Gastroesophageal sphincter (tissue), 4 donors: ENCODE data around the gene TARP.
"Not testable (repeated sequence)": the region's sequence is repeated elsewhere in the genome, so short reads cannot be mapped to it uniquely, and the experiment has no call there.

Experiments used
- ATAC-seq: fragments of 150-250 bp; one replicate; pipeline ENCODE4 v1.9.1; 2016; ENCODE audit warnings: mild to moderate bottlenecking, moderate library complexity
- H3K27ac ChIP-seq, 4 donors: fragments of 200-600 bp; sonication (generic) in 3 of 4; 1 replicate in 3 of 4; 2 replicates in 1 of 4; pipeline ENCODE4 v1.5.1; 2016 to 2019
- H3K27me3 ChIP-seq: fragments of 200-600 bp; sonication (generic); one replicate; pipeline ENCODE4 v1.5.1; 2019
- H3K36me3 ChIP-seq, 2 donors: fragments of 200-600 bp; sonication (generic); one replicate each; pipeline ENCODE4 v1.5.1; 2019; ENCODE audit warnings: control low read depth in 1 of 2
- H3K4me1 ChIP-seq, 3 donors: fragments of 200-600 bp; sonication (generic); 1 replicate in 2 of 3; 2 replicates in 1 of 3; pipeline ENCODE4 v1.5.1; 2016 to 2019; ENCODE audit warnings: control low read depth in 2 of 3
- H3K4me3 ChIP-seq, 2 donors: fragments of 200-600 bp; sonication (generic); one replicate each; pipeline ENCODE4 v1.5.1; 2019; ENCODE audit warnings: mild to moderate bottlenecking in 1 of 2, moderate library complexity in 1 of 2
- H3K9me3 ChIP-seq, 3 donors: fragments of 200-600 bp; sonication (generic); one replicate each; pipeline ENCODE4 v1.5.1; 2017 to 2019; ENCODE audit warnings: control low read depth in 2 of 3
- CTCF ChIP-seq, 4 experiments: fragments of 200-600 bp in 2 of 4; fragments of 450-650 bp in 2 of 4; sonication (generic) in 1 of 4; IDR thresholded peaks; one replicate each; pipeline ENCODE4 v1.5.1; 2017 to 2019; ENCODE audit warnings: antibody characterized with exemption in 4 of 4, mild to moderate bottlenecking in 2 of 4, moderate library complexity in 2 of 4
- EP300 ChIP-seq: sonication (generic); formaldehyde crosslinking; IDR thresholded peaks from one replicate; pipeline ENCODE4 v1.6.1; 2017; ENCODE audit warnings: antibody characterized with exemption, mild to moderate bottlenecking
- POLR2A ChIP-seq, 2 donors: fragments of 450-650 bp; IDR thresholded peaks; one replicate each; pipeline ENCODE4 v1.6.1; 2017; ENCODE audit warnings: antibody characterized with exemption in 2 of 2, mild to moderate bottlenecking in 2 of 2, moderate library complexity in 1 of 2
- POLR2AphosphoS5 ChIP-seq: sonication (generic); formaldehyde crosslinking; IDR thresholded peaks from one replicate; pipeline ENCODE4 v1.6.1; 2017; ENCODE audit warnings: antibody characterized with exemption
- WGBS, 2 donors: methylation state at CpG; one replicate each; pipeline ENCODE4 v1.1.5; 2018; ENCODE audit warnings: low coverage in 1 of 2; 5-methylcytosine and 5-hydroxymethylcytosine counted together

TARP gene

GRCh38 chr7:38245409-38245977 is 27.9 kb downstream of the TARP start:
- Histone ChIP-seq H3K4me1 (no peaks in the 10 kb centered on the region), H3K36me3 (no peaks in the 10 kb centered on the region), H3K4me3 (no peak overlapping the region), H3K9me3 (no peaks in the 10 kb centered on the region), H3K27me3 (no peaks in the 10 kb centered on the region), H3K27ac (no peak overlapping the region)
- no peak for TF ChIP-seq POLR2A (IDR thresholded peaks at IDR 0.05)
- no peak for TF ChIP-seq EP300
- TF ChIP-seq POLR2AphosphoS5, result no peak
- TF ChIP-seq CTCF (IDR thresholded peaks at IDR 0.05), result no peak
- WGBS, 2 donors, result 49 to 67% methylated on average over 2 of the region's 3 CpGs
- ATAC-seq, result no peak

- H3K4me3 ChIP-seq, result no peak overlapping the region
- no peaks in the 10 kb centered on the region for H3K27me3 ChIP-seq
- no peak for ATAC-seq
- H3K36me3 ChIP-seq, result no peaks in the 10 kb centered on the region
- no peak overlapping the region for H3K27ac ChIP-seq
- no peaks in the 10 kb centered on the region for H3K4me1 ChIP-seq
- H3K9me3 ChIP-seq, result no peaks in the 10 kb centered on the region
- TF ChIP-seq EP300 (no peak), CTCF (IDR thresholded peaks at IDR 0.05) (no peak), POLR2AphosphoS5 (no peak), POLR2A (IDR thresholded peaks at IDR 0.05) (no peak)
- WGBS, 2 donors, result 86 to 92% methylated on average over 10 to 13 of the region's 14 CpGs
Observed at GRCh38 chr7:38244516-38244915, 28.9 kb downstream of the TARP start.

- H3K9me3 ChIP-seq, H3K4me3 ChIP-seq, H3K4me1 ChIP-seq, H3K27me3 ChIP-seq, ATAC-seq, H3K27ac ChIP-seq, H3K36me3 ChIP-seq: not testable (repeated sequence)
- 43 to 70% methylated on average over 5 of the region's 5 CpGs for WGBS, 2 donors
Observed at GRCh38 chr7:38243345-38243744, 30.1 kb downstream of the TARP start.

GRCh38 chr7:38242814-38243213 is 30.6 kb downstream of the TARP start:
- Histone ChIP-seq H3K36me3 (no peaks in the 10 kb centered on the region), H3K9me3 (no peaks in the 10 kb centered on the region), H3K4me3 (no peak overlapping the region), H3K4me1 (no peaks in the 10 kb centered on the region), H3K27me3 (no peaks in the 10 kb centered on the region), H3K27ac (no peak overlapping the region)
- no peak for TF ChIP-seq POLR2A (IDR thresholded peaks at IDR 0.05)
- TF ChIP-seq POLR2AphosphoS5, result no peak
- TF ChIP-seq CTCF (IDR thresholded peaks at IDR 0.05), result no peak
- TF ChIP-seq EP300, result no peak
- no peak for ATAC-seq
- 82 to 86% methylated on average over 5 to 6 of the region's 6 CpGs for WGBS, 2 donors

GRCh38 chr7:38241071-38241470 is 32.4 kb downstream of the TARP start:
- no peak overlapping the region for H3K4me3 ChIP-seq
- no peaks in the 10 kb centered on the region for H3K36me3 ChIP-seq
- 69 to 73% methylated on average over 2 to 3 of the region's 3 CpGs for WGBS, 2 donors
- H3K4me1 ChIP-seq, result no peaks in the 10 kb centered on the region
- no peak for TF ChIP-seq POLR2A (IDR thresholded peaks at IDR 0.05)
- TF ChIP-seq CTCF (IDR thresholded peaks at IDR 0.05), result no peak
- TF ChIP-seq EP300, result no peak
- no peak for TF ChIP-seq POLR2AphosphoS5
- H3K9me3 ChIP-seq, result no peaks in the 10 kb centered on the region
- H3K27ac ChIP-seq, result no peak overlapping the region
- no peaks in the 10 kb centered on the region for H3K27me3 ChIP-seq
- ATAC-seq, result no peak

GRCh38 chr7:38239129-38239528 is 34.3 kb downstream of the TARP start:
- H3K4me1 ChIP-seq, H3K27me3 ChIP-seq, H3K9me3 ChIP-seq, H3K4me3 ChIP-seq, H3K27ac ChIP-seq, ATAC-seq, H3K36me3 ChIP-seq: not testable (repeated sequence)
- 69 to 70% methylated on average over 2 to 3 of the region's 10 CpGs for WGBS, 2 donors
